ENCODE data around the gene PIK3CD.

- no peak for TF ChIP-seq CTCF (conservative IDR thresholded peaks at IDR 0.05 in 1 of 2, IDR thresholded peaks at IDR 0.05 in 1 of 2; ENCODE audit: extremely low read depth in 1 of 2, insufficient read depth in 1 of 2, low read depth in 1 of 2, low read length in 2 of 2)
- TF ChIP-seq EZH2 (IDR thresholded peaks at IDR 0.05; ENCODE audit: borderline replicate concordance, low read length): no peak
Measured at GRCh38 chr1:9717193-9718005, 65.9 kb downstream of the PIK3CD start.
